NCI-H2107 (cell line): ENCODE results near the gene CNEP1R1.

Source experiments
- DNase-seq: peaks from one replicate; lab custom pipeline; 2025; lab: John Stamatoyannopoulos, UW

CNEP1R1 gene

GRCh38 chr16:50017553-50017952 is 7.5 kb upstream of the CNEP1R1 start:
- no peak for DNase-seq

DNA sequence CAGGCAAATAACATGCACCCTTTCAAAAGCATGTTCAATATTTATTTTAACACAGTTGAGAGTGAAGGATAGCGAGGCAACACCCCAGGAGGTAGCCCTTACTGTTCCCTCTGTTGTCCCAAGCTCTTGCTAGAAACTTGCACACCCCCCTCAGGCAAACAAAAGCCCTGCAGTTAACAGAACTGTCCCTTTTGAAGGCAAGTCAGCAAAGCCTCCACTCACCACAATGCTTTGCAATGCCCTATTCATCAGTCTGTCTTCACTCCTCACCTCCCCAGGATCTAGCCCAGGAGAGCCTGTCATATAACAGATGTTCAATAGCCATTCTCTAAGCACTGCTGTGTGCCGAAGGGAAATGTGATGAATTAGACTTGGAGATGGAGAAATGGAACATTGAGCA is 3.5 kb upstream of the CNEP1R1 start:
- no peak for DNase-seq

GRCh38 chr16:50023641-50024040 is 1.4 kb upstream of the CNEP1R1 start:
- no peak for DNase-seq

DNA sequence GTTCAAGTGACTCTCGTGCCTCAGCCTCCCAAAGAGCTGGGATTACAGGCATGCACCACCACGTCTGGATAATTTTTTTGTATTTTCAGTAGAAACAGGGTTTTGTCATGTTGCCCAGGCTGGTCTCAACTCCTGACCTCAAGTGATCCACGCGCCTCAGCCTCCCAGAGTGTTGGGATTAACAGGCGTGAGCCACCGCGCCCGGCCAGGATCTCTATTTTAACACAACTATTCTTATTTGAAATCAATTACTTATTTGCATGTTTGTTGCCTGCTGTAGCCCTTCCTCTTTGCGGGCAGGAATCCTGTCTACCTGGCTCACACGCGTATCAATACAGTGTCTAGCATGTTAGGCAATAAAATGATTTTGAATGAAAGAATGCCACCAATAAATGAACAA is 818 bp upstream of the CNEP1R1 start:
- no peak for DNase-seq

GRCh38 chr16:50025537-50025931 is 509 bp downstream of the CNEP1R1 start:
- no peak for DNase-seq

- DNase-seq, result no peak
Observed at GRCh38 chr16:50027829-50028228, 2.8 kb downstream of the CNEP1R1 start.

DNA sequence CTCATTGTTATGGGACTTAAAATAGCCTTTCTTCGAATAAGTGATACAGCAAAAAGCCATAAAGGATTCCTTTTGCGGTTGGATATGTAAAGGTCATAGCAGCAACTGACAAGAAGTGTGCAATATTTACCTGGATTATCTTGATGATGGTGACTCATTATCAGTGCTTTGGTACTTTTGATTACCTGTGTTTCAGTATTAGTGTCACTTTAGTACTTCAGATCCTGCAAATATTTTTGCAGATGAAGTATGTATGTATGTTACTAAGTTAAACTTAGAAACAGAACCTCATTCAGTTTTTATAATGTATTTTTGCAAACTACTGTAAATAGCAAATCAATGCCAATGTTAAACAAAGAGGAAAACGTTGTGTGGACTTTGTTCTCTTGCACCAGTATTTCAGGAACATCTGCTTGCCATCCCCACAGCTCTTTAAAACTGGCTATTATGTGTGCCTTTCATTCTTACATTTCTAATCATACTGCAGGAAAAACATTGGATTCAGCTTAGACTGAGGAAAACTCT is 10.5 kb downstream of the CNEP1R1 start:
- DNase-seq, result no peak

DNA sequence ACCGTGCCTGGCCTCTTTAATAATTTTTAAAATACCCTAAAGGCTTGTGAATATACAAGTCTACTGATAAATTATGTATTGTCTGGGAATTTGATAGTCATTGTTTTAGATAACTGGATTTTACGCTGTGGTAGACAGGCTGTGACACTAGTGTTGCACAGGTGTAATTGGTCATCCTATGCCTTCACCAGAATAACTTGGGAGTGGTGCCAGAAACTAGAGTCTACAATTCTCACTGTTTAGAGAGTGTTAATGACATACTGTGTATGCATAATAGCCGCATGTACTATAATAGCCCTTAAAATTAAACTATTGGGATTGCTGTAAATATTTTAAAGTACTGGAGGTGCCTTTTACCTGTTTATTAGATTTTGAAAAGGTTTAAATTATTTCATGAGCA is 11.4 kb downstream of the CNEP1R1 start:
- DNase-seq, result no peak

GRCh38 chr16:50037662-50038220 is 12.7 kb downstream of the CNEP1R1 start:
- no peak for DNase-seq

GRCh38 chr16:50038286-50038685 is 13.3 kb downstream of the CNEP1R1 start:
- no peak for DNase-seq

- no peak for DNase-seq
Observed at GRCh38 chr16:50038756-50039529, 13.9 kb downstream of the CNEP1R1 start.

DNA sequence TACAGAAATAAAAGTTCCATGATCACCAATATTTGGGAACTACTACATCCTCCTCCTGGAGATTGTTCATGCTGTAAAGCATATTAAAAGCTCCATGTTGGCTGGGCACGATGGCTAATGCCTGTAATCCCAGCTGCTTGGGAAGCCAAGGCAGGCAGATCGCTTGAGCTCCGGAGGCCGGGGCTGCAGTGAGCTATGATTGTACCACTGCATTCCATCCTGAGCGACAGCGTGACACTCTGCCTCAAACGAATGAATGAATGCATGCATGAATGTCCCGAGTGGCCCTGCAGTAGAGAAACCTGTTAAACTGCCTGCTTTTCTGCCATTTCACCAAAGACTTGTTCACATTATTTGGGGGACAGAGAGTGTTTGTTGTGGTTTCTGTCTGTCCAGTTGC is 15.0 kb downstream of the CNEP1R1 start:
- no peak for DNase-seq

DNA sequence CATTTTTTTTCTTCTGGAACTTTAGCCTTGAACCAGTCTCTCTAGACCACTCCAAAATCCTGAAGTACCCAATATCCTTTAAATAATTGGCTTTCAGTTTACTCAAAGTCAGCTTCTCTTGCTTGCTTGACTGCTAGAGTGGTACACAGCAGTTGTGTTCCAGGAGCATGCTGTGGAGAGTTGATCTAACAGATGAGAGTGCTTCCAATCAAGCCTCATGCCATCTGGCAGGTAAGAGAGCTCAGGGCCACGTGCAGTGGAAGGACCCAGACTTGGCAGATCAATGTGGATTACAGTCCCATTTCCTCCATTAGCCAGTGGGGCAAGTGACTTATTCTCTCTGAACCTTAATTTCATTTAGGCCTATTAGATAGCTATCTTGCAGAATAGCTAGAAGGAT is 15.7 kb downstream of the CNEP1R1 start:
- no peak for DNase-seq

DNA sequence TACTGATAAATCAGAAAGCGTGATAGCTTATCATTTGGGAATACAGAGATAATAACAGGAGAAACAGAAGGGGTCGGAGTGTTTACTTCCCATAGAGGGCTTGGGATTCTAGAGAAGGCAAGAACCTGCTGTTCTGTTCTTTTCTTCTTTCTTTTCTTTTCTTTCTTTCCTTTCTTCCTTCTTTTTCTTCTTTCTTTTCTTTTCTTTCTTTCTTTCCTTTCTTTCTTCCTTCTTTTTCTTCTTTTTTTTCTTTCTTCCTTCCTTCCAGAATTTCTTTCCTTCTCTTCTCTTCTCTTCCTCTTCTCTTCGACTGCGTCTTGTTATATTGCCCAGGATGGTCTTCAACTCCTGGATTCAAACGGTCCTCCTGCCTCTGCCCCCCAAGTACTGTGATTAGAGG is 18.3 kb downstream of the CNEP1R1 start:
- no peak for DNase-seq

- no peak for DNase-seq
Observed at GRCh38 chr16:50045412-50045811, 20.4 kb downstream of the CNEP1R1 start.

GRCh38 chr16:50046853-50047252 is 21.8 kb downstream of the CNEP1R1 start:
- no peak for DNase-seq

DNA sequence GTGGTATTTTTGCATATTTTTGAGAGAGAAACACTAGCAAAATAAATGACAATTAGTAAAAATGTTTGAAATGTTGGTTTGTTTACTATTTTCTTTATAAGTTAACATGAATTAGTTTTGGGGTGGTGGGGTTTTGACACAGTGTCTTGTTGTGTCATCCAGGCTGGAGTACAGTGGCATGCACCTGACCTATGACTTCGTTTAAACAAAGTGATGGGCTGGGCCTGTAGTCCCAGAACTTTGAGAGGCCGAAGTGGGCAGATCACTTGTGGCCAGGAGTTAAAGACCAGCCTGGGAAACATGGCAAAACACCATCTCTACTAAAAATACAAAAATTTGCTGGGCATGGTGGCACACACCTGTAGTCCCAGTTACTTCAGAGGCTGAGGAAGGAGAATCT is 22.8 kb downstream of the CNEP1R1 start:
- no peak for DNase-seq

DNA sequence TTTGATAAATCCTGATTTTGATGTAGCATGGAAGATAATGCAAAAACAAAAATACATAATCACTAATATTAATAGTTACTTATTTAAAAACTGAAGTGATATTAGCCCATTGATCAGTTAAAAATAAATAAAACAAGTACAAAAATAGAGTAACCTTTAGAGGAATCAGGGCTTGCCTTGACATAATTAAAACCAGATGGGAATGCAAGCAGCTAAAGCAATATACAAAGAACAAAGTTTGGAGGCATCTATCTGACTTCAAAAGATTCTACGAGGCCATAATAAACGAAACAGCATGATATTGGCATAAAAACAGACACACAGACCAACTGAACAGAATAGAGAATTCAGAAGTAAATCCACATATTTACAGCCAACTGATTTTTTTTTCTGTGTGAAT is 25.8 kb downstream of the CNEP1R1 start:
- DNase-seq, result no peak

DNA sequence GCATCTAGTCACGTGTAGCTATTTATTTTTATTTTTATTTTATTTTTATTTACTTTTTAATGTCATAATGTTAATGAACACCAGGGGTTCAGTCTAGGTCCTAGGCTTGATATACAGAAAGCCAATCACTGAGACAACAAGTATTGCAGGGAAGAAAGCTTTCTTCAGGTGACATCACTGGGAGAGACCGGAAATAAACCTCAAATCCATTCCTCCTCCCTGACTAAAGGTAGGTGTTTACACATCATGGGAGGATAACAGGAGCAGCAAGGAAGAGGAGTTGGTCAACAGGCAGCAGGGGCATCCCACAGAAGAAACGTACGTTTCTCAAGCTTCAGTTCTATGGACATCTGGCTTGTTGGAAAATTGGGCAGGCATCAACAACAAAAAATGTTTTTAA is 31.2 kb downstream of the CNEP1R1 start:
- DNase-seq, result no peak

GRCh38 chr16:50058091-50058771 is 33.2 kb downstream of the CNEP1R1 start:
- no peak for DNase-seq

GRCh38 chr16:50059111-50059510 is 34.1 kb downstream of the CNEP1R1 start:
- DNase-seq, result no peak

GRCh38 chr16:50059669-50060068 is 34.6 kb downstream of the CNEP1R1 start:
- DNase-seq, result no peak

- no peak for DNase-seq
Observed at GRCh38 chr16:50061326-50061725, 36.3 kb downstream of the CNEP1R1 start.
